Trophoblast cell (in vitro differentiated cells and primary cell): Measurements from ENCODE around the gene LIMCH1.

Source experiments
- DNase-seq, 2 donors: peaks; one replicate each; pipeline ENCODE4 v3.0.0-alpha.2; 2016
- H2AFZ ChIP-seq: 2 replicates; pipeline ENCODE4 v1.6.1; 2013; ENCODE audit warnings: low read length, moderate library complexity, mild to moderate bottlenecking; ENCODE audit not compliant: insufficient read depth, poor library complexity
- H2AK5ac ChIP-seq: 2 replicates; pipeline ENCODE4 v1.6.1; 2013; ENCODE audit warnings: mild to moderate bottlenecking, low read length
- H2BK120ac ChIP-seq: 2 replicates; pipeline ENCODE4 v1.6.1; 2013; ENCODE audit warnings: low read length, mild to moderate bottlenecking, moderate library complexity; ENCODE audit not compliant: insufficient read depth, poor library complexity
- H2BK12ac ChIP-seq: 2 replicates; pipeline ENCODE4 v1.6.1; 2013; ENCODE audit warnings: mild to moderate bottlenecking, low read length, moderate library complexity
- H2BK5ac ChIP-seq: 2 replicates; pipeline ENCODE4 v1.6.1; 2013; ENCODE audit warnings: low read length, low read depth, moderate library complexity, mild to moderate bottlenecking; ENCODE audit not compliant: poor library complexity
- H3K14ac ChIP-seq: 2 replicates; pipeline ENCODE4 v1.6.1; 2013; ENCODE audit warnings: mild to moderate bottlenecking, low read length
- H3K18ac ChIP-seq: 2 replicates; pipeline ENCODE4 v1.6.1; 2013; ENCODE audit warnings: mild to moderate bottlenecking, low read length
- H3K23ac ChIP-seq: 2 replicates; pipeline ENCODE4 v1.6.1; 2013; ENCODE audit warnings: low read length
- H3K27ac ChIP-seq: 2 replicates; pipeline ENCODE4 v1.5.1; 2013; ENCODE audit warnings: low read depth, mild to moderate bottlenecking, inconsistent platforms, low read length, moderate library complexity
- H3K27me3 ChIP-seq: 2 replicates; pipeline ENCODE4 v1.6.1; 2013; ENCODE audit warnings: inconsistent platforms, mild to moderate bottlenecking, low read length, moderate library complexity; ENCODE audit not compliant: insufficient read depth
- H3K36me3 ChIP-seq, 2 experiments: 1 replicate in 1 of 2; 2 replicates in 1 of 2; pipeline ENCODE4 v1.6.1; 2013; ENCODE audit warnings: low read length in 2 of 2, mild to moderate bottlenecking in 2 of 2, moderate library complexity in 1 of 2; ENCODE audit not compliant: insufficient read depth in 2 of 2, control insufficient read depth in 1 of 2
- H3K4ac ChIP-seq: 2 replicates; pipeline ENCODE4 v1.6.1; 2013; ENCODE audit warnings: low read depth, mild to moderate bottlenecking, low read length, moderate library complexity
- H3K4me1 ChIP-seq, 2 experiments: 1 replicate in 1 of 2; 2 replicates in 1 of 2; pipeline ENCODE4 v1.6.1; 2013; ENCODE audit warnings: low read length in 2 of 2, mild to moderate bottlenecking in 2 of 2, moderate library complexity in 1 of 2; ENCODE audit not compliant: insufficient read depth in 2 of 2, control insufficient read depth in 1 of 2
- H3K4me2 ChIP-seq: 2 replicates; pipeline ENCODE4 v1.6.1; 2013; ENCODE audit warnings: inconsistent platforms, mild to moderate bottlenecking, low read length, moderate library complexity
- H3K4me3 ChIP-seq: 2 replicates; pipeline ENCODE4 v1.5.1; 2013; ENCODE audit warnings: mild to moderate bottlenecking, low read depth, low read length, inconsistent platforms
- H3K79me1 ChIP-seq: one replicate; pipeline ENCODE4 v1.6.1; 2013; ENCODE audit warnings: low read length
- H3K79me2 ChIP-seq: 2 replicates; pipeline ENCODE4 v1.6.1; 2013; ENCODE audit warnings: low read length, mild to moderate bottlenecking; ENCODE audit not compliant: control insufficient read depth, insufficient read depth, poor library complexity
- H3K9ac ChIP-seq: 2 replicates; pipeline ENCODE4 v1.6.1; 2013; ENCODE audit warnings: mild to moderate bottlenecking, low read length
- H3K9me3 ChIP-seq: 2 replicates; pipeline ENCODE4 v1.6.1; 2013; ENCODE audit warnings: low read depth, mild to moderate bottlenecking, control low read depth, inconsistent platforms, low read length; ENCODE audit not compliant: insufficient read depth
- H4K12ac ChIP-seq: 2 replicates; pipeline ENCODE4 v1.6.1; 2013; ENCODE audit warnings: low read depth, mild to moderate bottlenecking, low read length, moderate library complexity
- H4K8ac ChIP-seq: 2 replicates; pipeline ENCODE4 v1.6.1; 2013; ENCODE audit warnings: low read depth, mild to moderate bottlenecking, low read length, moderate library complexity
- H4K91ac ChIP-seq: one replicate; pipeline ENCODE4 v1.6.1; 2013; ENCODE audit warnings: low read depth, mild to moderate bottlenecking, low read length, moderate library complexity
- WGBS: extraction: QIAGEN DNeasy Blood & Tissue Kit; methylation state at CpG from one replicate; pipeline ENCODE4 v1.1.7; 2013; ENCODE audit warnings: missing lambda C conversion rate; ENCODE audit not compliant: insufficient read length, insufficient coverage; ENCODE audit errors: extremely low coverage; 5-methylcytosine and 5-hydroxymethylcytosine counted together

Gene LIMCH1

GRCh38 chr4:41599192-41599786 is 61.3 kb downstream of the LIMCH1 start:
- Histone ChIP-seq H3K79me1 (no peaks in the 10 kb centered on the region), H3K4ac (no peak overlapping the region), H3K79me2 (no peaks in the 10 kb centered on the region), H3K18ac (no peak overlapping the region), H3K14ac (no peak overlapping the region), H3K27ac (no peak overlapping the region), H4K12ac (no peak overlapping the region), H3K23ac (no peak overlapping the region), H3K9ac (no peak overlapping the region), H4K91ac (no peak overlapping the region), H3K36me3 (no peaks in the 10 kb centered on the region), H3K4me3 (no peak overlapping the region), H2AFZ (no peak overlapping the region), H3K9me3 (no peaks in the 10 kb centered on the region), H3K4me2 (no peak overlapping the region), H4K8ac (no peak overlapping the region), H2BK12ac (no peak overlapping the region), H3K4me1 (no peaks in the 10 kb centered on the region), H2AK5ac (no peak overlapping the region), H3K27me3 (no peaks in the 10 kb centered on the region), H2BK5ac (no peak overlapping the region), H2BK120ac (no peak overlapping the region)
- no peak for DNase-seq

DNA sequence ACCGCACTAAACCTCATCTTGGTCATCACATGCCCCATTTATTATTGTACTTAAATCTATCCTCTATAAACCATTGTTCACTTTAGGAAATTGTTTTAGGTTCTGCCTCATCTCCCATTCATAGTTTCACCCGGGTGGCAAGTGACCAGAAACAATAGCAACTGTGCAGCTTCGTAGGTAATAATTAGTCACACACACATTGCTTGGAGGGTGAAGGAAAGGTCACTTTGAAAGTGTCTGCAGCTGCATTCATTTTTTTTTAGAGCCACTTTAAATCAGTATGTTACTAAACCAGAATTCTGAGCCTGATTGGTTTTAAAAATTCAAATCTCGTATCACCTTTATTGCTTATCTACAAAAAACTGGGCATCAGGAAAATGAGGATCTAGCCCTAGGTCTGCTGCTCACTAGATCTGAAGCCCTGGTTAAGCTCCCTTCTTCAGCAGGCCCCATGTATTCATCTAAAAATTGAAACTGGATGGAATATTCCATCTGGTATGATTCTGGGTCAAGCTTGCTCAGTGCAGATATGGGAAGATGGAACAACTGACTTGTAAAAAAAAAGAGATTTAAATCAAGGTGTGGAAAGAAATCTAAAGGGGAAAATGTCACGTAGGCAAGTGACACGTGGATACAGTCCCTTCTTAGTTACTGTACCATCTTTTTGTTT is 62.4 kb downstream of the LIMCH1 start:
- H3K4me3 ChIP-seq, result no peak overlapping the region
- no peak for DNase-seq
- H3K4me1 ChIP-seq, result no peaks in the 10 kb centered on the region
- no peak overlapping the region for H2AK5ac ChIP-seq
- H2BK5ac ChIP-seq, result no peak overlapping the region
- no peak overlapping the region for H2BK12ac ChIP-seq
- H3K9me3 ChIP-seq, result no peaks in the 10 kb centered on the region
- no peak overlapping the region for H4K91ac ChIP-seq
- no peaks in the 10 kb centered on the region for H3K79me1 ChIP-seq
- H3K23ac ChIP-seq, result no peak overlapping the region
- no peak overlapping the region for H2BK120ac ChIP-seq
- H3K9ac ChIP-seq, result no peak overlapping the region
- no peaks in the 10 kb centered on the region for H3K79me2 ChIP-seq
- H3K36me3 ChIP-seq, result no peaks in the 10 kb centered on the region
- no peak overlapping the region for H3K27ac ChIP-seq
- H2AFZ ChIP-seq, result no peak overlapping the region
- no peak overlapping the region for H4K12ac ChIP-seq
- H3K14ac ChIP-seq, result no peak overlapping the region
- H4K8ac ChIP-seq, result no peak overlapping the region
- no peak overlapping the region for H3K18ac ChIP-seq
- no CpG with 5 or more reads among the region's 6 CpGs for WGBS
- H3K27me3 ChIP-seq, result no peaks in the 10 kb centered on the region
- H3K4me2 ChIP-seq, result no peak overlapping the region
- no peak overlapping the region for H3K4ac ChIP-seq

DNA sequence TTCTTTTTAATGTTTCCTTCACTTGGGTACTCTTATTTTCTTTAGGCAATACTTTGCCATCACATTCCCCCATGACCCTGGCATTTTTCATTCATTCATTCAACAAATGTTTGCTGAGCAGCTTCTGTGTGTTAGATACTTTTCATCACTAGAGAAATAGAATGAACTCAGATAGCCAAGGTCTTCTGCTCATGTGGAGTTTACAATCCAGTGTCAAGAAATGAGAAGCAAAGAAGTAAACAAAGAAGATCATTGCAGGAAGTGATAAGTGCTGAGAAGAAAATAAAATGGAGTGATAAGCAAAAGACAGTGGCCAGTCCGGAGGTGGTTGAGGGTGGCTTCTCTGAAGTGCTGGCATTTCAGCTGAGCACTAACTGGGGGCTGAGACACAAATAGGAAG is 63.1 kb downstream of the LIMCH1 start:
- Histone ChIP-seq H3K4me2 (no peak overlapping the region), H4K12ac (no peak overlapping the region)
- WGBS, result no CpG with 5 or more reads among the region's 1 CpG

DNA sequence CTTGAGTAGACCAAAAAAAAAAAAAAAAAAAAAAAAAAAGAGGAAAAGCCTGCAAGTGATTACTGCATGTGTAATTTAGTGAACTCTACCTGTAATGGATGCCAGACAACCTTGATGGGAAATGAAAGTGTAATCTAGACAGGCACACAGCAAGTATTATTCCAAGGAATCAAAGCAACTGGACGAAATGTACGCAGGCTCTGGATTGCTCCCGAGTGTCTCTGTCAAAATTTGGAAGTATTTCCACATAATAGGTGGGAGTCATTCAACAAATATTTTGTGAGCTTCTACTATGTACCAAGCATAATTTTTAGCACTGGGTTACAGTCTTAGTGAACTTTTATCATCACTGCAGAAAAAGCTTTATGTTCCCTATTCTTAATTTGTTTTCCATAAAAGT is 64.2 kb downstream of the LIMCH1 start:
- H3K9me3 ChIP-seq, result no peaks in the 10 kb centered on the region
- no CpG with 5 or more reads among the region's 3 CpGs for WGBS

More for the DNA sequence above, 63.1 kb downstream of the LIMCH1 start:
- H2BK12ac ChIP-seq, result peak overlapping the region; percentile 54
- no peak overlapping the region for H2BK120ac ChIP-seq
- no peak overlapping the region for H3K14ac ChIP-seq
- no peak for DNase-seq
- H3K4me1 ChIP-seq, result no peaks in the 10 kb centered on the region
- no peak overlapping the region for H2BK5ac ChIP-seq
- no peak overlapping the region for H3K18ac ChIP-seq
- H3K23ac ChIP-seq, result no peak overlapping the region
- no peak overlapping the region for H3K4me3 ChIP-seq
- H3K9me3 ChIP-seq, result no peaks in the 10 kb centered on the region
- no peak overlapping the region for H4K8ac ChIP-seq
- no peaks in the 10 kb centered on the region for H3K79me1 ChIP-seq
- no peak overlapping the region for H3K4ac ChIP-seq
- H3K9ac ChIP-seq, result no peak overlapping the region
- no peaks in the 10 kb centered on the region for H3K79me2 ChIP-seq
- no peak overlapping the region for H3K27ac ChIP-seq
- no peaks in the 10 kb centered on the region for H3K36me3 ChIP-seq
- H4K91ac ChIP-seq, result no peak overlapping the region
- no peaks in the 10 kb centered on the region for H3K27me3 ChIP-seq
- H2AK5ac ChIP-seq, result no peak overlapping the region
- H2AFZ ChIP-seq, result no peak overlapping the region

More for the DNA sequence above, 64.2 kb downstream of the LIMCH1 start:
- Histone ChIP-seq H3K14ac (no peak overlapping the region), H2BK5ac (no peak overlapping the region), H4K12ac (no peak overlapping the region), H2BK120ac (no peak overlapping the region), H3K79me1 (no peaks in the 10 kb centered on the region), H2AK5ac (no peak overlapping the region), H3K23ac (no peak overlapping the region), H3K4ac (no peak overlapping the region), H4K91ac (no peak overlapping the region), H3K79me2 (no peaks in the 10 kb centered on the region), H3K4me1 (no peaks in the 10 kb centered on the region), H3K27me3 (no peaks in the 10 kb centered on the region), H2BK12ac (no peak overlapping the region), H3K9ac (no peak overlapping the region), H2AFZ (no peak overlapping the region), H3K36me3 (peaks cover 0 to 1% of the 10 kb centered on the region in 2 experiments), H3K18ac (no peak overlapping the region), H3K27ac (no peak overlapping the region), H4K8ac (no peak overlapping the region), H3K4me3 (no peak overlapping the region), H3K4me2 (no peak overlapping the region)
- peak in 1 of 2 donors; percentile 60 for DNase-seq
